ENCODE results near the gene SLC7A5.

Gene SLC7A5

GRCh38 chr16:87790292-87791100 is 78.8 kb downstream of the SLC7A5 start:
- TF ChIP-seq USF1 (IDR thresholded peaks at IDR 0.05) (no peak), TAF1 (IDR thresholded peaks at IDR 0.05; ENCODE audit: low read depth) (no peak), YY1 (IDR thresholded peaks at IDR 0.05; ENCODE audit: low read depth) (no peak), TCF12 (IDR thresholded peaks at IDR 0.05; ENCODE audit: low read depth) (no peak), TEAD4 (IDR thresholded peaks at IDR 0.05) (no peak), REST (IDR thresholded peaks at IDR 0.05; ENCODE audit: low read depth) (no peak), NFIC (IDR thresholded peaks at IDR 0.05) (no peak), RAD21 (IDR thresholded peaks at IDR 0.05; ENCODE audit: low read depth) (no peak), ZBTB7A (IDR thresholded peaks at IDR 0.05; ENCODE audit: low read depth) (no peak), MAX (IDR thresholded peaks at IDR 0.05) (no peak), EGR1 (IDR thresholded peaks at IDR 0.05) (no peak), CEBPB (IDR thresholded peaks at IDR 0.05) (no peak), FOXM1 (IDR thresholded peaks at IDR 0.05; ENCODE audit: borderline replicate concordance, low read depth) (no peak), EP300 (IDR thresholded peaks at IDR 0.05; ENCODE audit: borderline replicate concordance) (no peak), CREB1 (IDR thresholded peaks at IDR 0.05; ENCODE audit: low read depth) (no peak)

GRCh38 chr16:87789437-87790291 is 79.6 kb downstream of the SLC7A5 start:
- TF ChIP-seq CREB1 (IDR thresholded peaks at IDR 0.05; ENCODE audit: low read depth) = no peak
- TF ChIP-seq NFIC (IDR thresholded peaks at IDR 0.05) = peak; percentile 88
- peak; percentile 88 for TF ChIP-seq FOXM1 (IDR thresholded peaks at IDR 0.05; ENCODE audit: borderline replicate concordance, low read depth)
- no peak for TF ChIP-seq TAF1 (IDR thresholded peaks at IDR 0.05; ENCODE audit: low read depth)
- peak; percentile 62; the same call in 1 of the 2 replicates for TF ChIP-seq YY1 (IDR thresholded peaks at IDR 0.05; ENCODE audit: low read depth)
- peak; percentile 96 for TF ChIP-seq EP300 (IDR thresholded peaks at IDR 0.05; ENCODE audit: borderline replicate concordance)
- no peak for TF ChIP-seq REST (IDR thresholded peaks at IDR 0.05; ENCODE audit: low read depth)
- TF ChIP-seq TCF12 (IDR thresholded peaks at IDR 0.05; ENCODE audit: low read depth) = peak; percentile 92
- peak; percentile 72 for TF ChIP-seq USF1 (IDR thresholded peaks at IDR 0.05)
- no peak for TF ChIP-seq ZBTB7A (IDR thresholded peaks at IDR 0.05; ENCODE audit: low read depth)
- peak; percentile 84 for TF ChIP-seq MAX (IDR thresholded peaks at IDR 0.05)
- TF ChIP-seq EGR1 (IDR thresholded peaks at IDR 0.05) = no peak
- TF ChIP-seq RAD21 (IDR thresholded peaks at IDR 0.05; ENCODE audit: low read depth) = peak; percentile 5; the same call in 1 of the 2 replicates
- TF ChIP-seq CEBPB (IDR thresholded peaks at IDR 0.05) = no peak
- TF ChIP-seq TEAD4 (IDR thresholded peaks at IDR 0.05) = peak; percentile 78

- no peak for TF ChIP-seq CEBPB (IDR thresholded peaks at IDR 0.05)
- no peak for TF ChIP-seq USF1 (IDR thresholded peaks at IDR 0.05)
- TF ChIP-seq FOXM1 (IDR thresholded peaks at IDR 0.05; ENCODE audit: borderline replicate concordance, low read depth) = no peak
- TF ChIP-seq TCF12 (IDR thresholded peaks at IDR 0.05; ENCODE audit: low read depth) = no peak
- TF ChIP-seq REST (IDR thresholded peaks at IDR 0.05; ENCODE audit: low read depth) = no peak
- TF ChIP-seq YY1 (IDR thresholded peaks at IDR 0.05; ENCODE audit: low read depth) = peak; percentile 35; the same call in 1 of the 2 replicates
- TF ChIP-seq TEAD4 (IDR thresholded peaks at IDR 0.05) = peak; percentile 93
- no peak for TF ChIP-seq CREB1 (IDR thresholded peaks at IDR 0.05; ENCODE audit: low read depth)
- no peak for TF ChIP-seq EGR1 (IDR thresholded peaks at IDR 0.05)
- TF ChIP-seq NFIC (IDR thresholded peaks at IDR 0.05) = no peak
- no peak for TF ChIP-seq EP300 (IDR thresholded peaks at IDR 0.05; ENCODE audit: borderline replicate concordance)
- peak; percentile 66 for TF ChIP-seq MAX (IDR thresholded peaks at IDR 0.05)
- TF ChIP-seq RAD21 (IDR thresholded peaks at IDR 0.05; ENCODE audit: low read depth) = no peak
- TF ChIP-seq ZBTB7A (IDR thresholded peaks at IDR 0.05; ENCODE audit: low read depth) = no peak
Observed at GRCh38 chr16:87784812-87785211, 84.5 kb downstream of the SLC7A5 start.
